ENCODE measurements around the gene TXNL4A.

The TXNL4A gene

GRCh38 chr18:79934311-79935097 lies 53.9 kb downstream of the TXNL4A start:
- TF ChIP-seq ZNF274 (IDR thresholded peaks at IDR 0.05; ENCODE audit: low read depth, low read length), result no peak
- no peak overlapping the region for H3K4me3 ChIP-seq (ENCODE audit: low read length)

- TF ChIP-seq ZNF274 (IDR thresholded peaks at IDR 0.05; ENCODE audit: low read depth, low read length), result no peak
- no peak overlapping the region for H3K4me3 ChIP-seq (ENCODE audit: low read length)
These were observed 54.6 kb downstream of the TXNL4A start for GRCh38 chr18:79933765-79934164.

GRCh38 chr18:79932907-79933306 lies 55.5 kb downstream of the TXNL4A start:
- no peak for TF ChIP-seq ZNF274 (IDR thresholded peaks at IDR 0.05; ENCODE audit: low read depth, low read length)
- H3K4me3 ChIP-seq (ENCODE audit: low read length), result no peak overlapping the region

- H3K4me3 ChIP-seq (ENCODE audit: low read length), result no peak overlapping the region
- no peak for TF ChIP-seq ZNF274 (IDR thresholded peaks at IDR 0.05; ENCODE audit: low read depth, low read length)
These were observed 56.9 kb downstream of the TXNL4A start for GRCh38 chr18:79931475-79931874.

- no peak for TF ChIP-seq ZNF274 (IDR thresholded peaks at IDR 0.05; ENCODE audit: low read depth, low read length)
- H3K4me3 ChIP-seq (ENCODE audit: low read length), result no peak overlapping the region
These were observed 58.2 kb downstream of the TXNL4A start for GRCh38 chr18:79930020-79930642.

- H3K4me3 ChIP-seq (ENCODE audit: low read length), result no peak overlapping the region
- no peak for TF ChIP-seq ZNF274 (IDR thresholded peaks at IDR 0.05; ENCODE audit: low read depth, low read length)
These were observed 59.8 kb downstream of the TXNL4A start for GRCh38 chr18:79928563-79928960.

GRCh38 chr18:79927607-79928562 lies 60.5 kb downstream of the TXNL4A start:
- TF ChIP-seq ZNF274 (IDR thresholded peaks at IDR 0.05; ENCODE audit: low read depth, low read length), result no peak
- H3K4me3 ChIP-seq (ENCODE audit: low read length), result no peak overlapping the region

- H3K4me3 ChIP-seq (ENCODE audit: low read length), result no peak overlapping the region
- TF ChIP-seq ZNF274 (IDR thresholded peaks at IDR 0.05; ENCODE audit: low read depth, low read length), result no peak
These were observed 61.4 kb downstream of the TXNL4A start for GRCh38 chr18:79926715-79927606.

- no peak for TF ChIP-seq ZNF274 (IDR thresholded peaks at IDR 0.05; ENCODE audit: low read depth, low read length)
- no peak overlapping the region for H3K4me3 ChIP-seq (ENCODE audit: low read length)
These were observed 62.1 kb downstream of the TXNL4A start for GRCh38 chr18:79926306-79926705.

- no peak for TF ChIP-seq ZNF274 (IDR thresholded peaks at IDR 0.05; ENCODE audit: low read depth, low read length)
- no peak overlapping the region for H3K4me3 ChIP-seq (ENCODE audit: low read length)
These were observed 63.3 kb downstream of the TXNL4A start for GRCh38 chr18:79924814-79925731.

- H3K4me3 ChIP-seq (ENCODE audit: low read length), result no peak overlapping the region
- no peak for TF ChIP-seq ZNF274 (IDR thresholded peaks at IDR 0.05; ENCODE audit: low read depth, low read length)
These were observed 64.3 kb downstream of the TXNL4A start for GRCh38 chr18:79923896-79924585.

- no peak for TF ChIP-seq ZNF274 (IDR thresholded peaks at IDR 0.05; ENCODE audit: low read depth, low read length)
- H3K4me3 ChIP-seq (ENCODE audit: low read length), result no peak overlapping the region
These were observed 65.4 kb downstream of the TXNL4A start for GRCh38 chr18:79922971-79923411.

Data from GM08714 (cell line).